IMR-90 (cell line): ENCODE measurements around the gene CBLIF. TPM values are rescaled to one million over a fixed set of nuclear protein-coding genes. Genes with fewer than 3 reads are reported as not detected.

Experiments used
- ATAC-seq: fragments of 200-7000 bp; cut with Tn5 transposase; 2 replicates; pipeline ENCODE4 v1.9.1; 2020; ENCODE audit warnings: low read depth, mild to moderate bottlenecking, moderate library complexity
- BruUV-seq: library from RNA; stranded (reverse); fragments of 400-500 nt; replicated peaks from 2 replicates; lab custom pipeline; 2021; lab: Mats Ljungman, UMichigan
- CTCF ChIA-PET: fragments of 300-600 bp; formaldehyde crosslinking; extraction: SDS; loops from one replicate; lab custom pipeline; 2021; ENCODE audit warnings: antibody characterized with exemption; lab: Yijun Ruan, JAX
- POLR2A ChIA-PET: fragments of 300-600 bp; sonication (Branson Sonifier 250); formaldehyde crosslinking; loops from one replicate; lab custom pipeline; 2022; ENCODE audit warnings: antibody characterized with exemption; ENCODE audit not compliant: unreplicated experiment; lab: Charles Lee
- DNase-seq: peaks from one replicate; pipeline ENCODE4 v3.0.0; 2013
- H2AFZ ChIP-seq: replicated peaks from 2 replicates; pipeline ENCODE3; 2013; ENCODE audit warnings: low read length, mild to moderate bottlenecking; ENCODE audit not compliant: poor library complexity
- H2AK5ac ChIP-seq: 2 replicates; pipeline ENCODE4 v1.6.1; 2013; ENCODE audit warnings: low read depth, low read length, inconsistent platforms
- H2AK9ac ChIP-seq: replicated peaks from 2 replicates; pipeline ENCODE3; 2013; ENCODE audit warnings: mild to moderate bottlenecking, low read depth, low read length, moderate library complexity; ENCODE audit not compliant: poor library complexity
- H2BK120ac ChIP-seq: 2 replicates; pipeline ENCODE4 v1.6.1; 2013; ENCODE audit warnings: low read depth, low read length, inconsistent platforms
- H2BK15ac ChIP-seq: 3 replicates; pipeline ENCODE4 v1.6.1; 2013; ENCODE audit warnings: low read depth, low read length, inconsistent platforms
- H2BK20ac ChIP-seq: 2 replicates; pipeline ENCODE4 v1.6.1; 2013; ENCODE audit warnings: low read depth, mild to moderate bottlenecking, inconsistent platforms, low read length, moderate library complexity
- H2BK5ac ChIP-seq: 2 replicates; pipeline ENCODE4 v1.6.1; 2013; ENCODE audit warnings: mild to moderate bottlenecking, low read depth, low read length, inconsistent platforms; ENCODE audit not compliant: poor library complexity, severe bottlenecking
- H3K14ac ChIP-seq: replicated peaks from 2 replicates; pipeline ENCODE4 v1.6.1; 2013; ENCODE audit warnings: low read depth, low read length, inconsistent platforms
- H3K18ac ChIP-seq: 2 replicates; pipeline ENCODE4 v1.6.1; 2013; ENCODE audit warnings: low read depth, low read length, control low read depth
- H3K23ac ChIP-seq: 2 replicates; pipeline ENCODE4 v1.6.1; 2013; ENCODE audit warnings: low read depth, low read length, inconsistent platforms
- H3K27ac ChIP-seq: 2 replicates; pipeline ENCODE4 v1.5.1; 2013; ENCODE audit warnings: mild to moderate bottlenecking, control low read depth, low read length; ENCODE audit not compliant: insufficient read depth
- H3K27me3 ChIP-seq: 2 replicates; pipeline ENCODE4 v1.6.1; 2013; ENCODE audit warnings: low read length; ENCODE audit not compliant: control insufficient read depth, insufficient read depth
- H3K36me3 ChIP-seq: 2 replicates; pipeline ENCODE4 v1.6.1; 2013; ENCODE audit warnings: low read length, mixed read lengths; ENCODE audit not compliant: control insufficient read depth, insufficient read depth
- H3K4ac ChIP-seq: 2 replicates; pipeline ENCODE4 v1.6.1; 2013; ENCODE audit warnings: low read depth, low read length, inconsistent platforms
- H3K4me1 ChIP-seq: 2 replicates; pipeline ENCODE4 v1.6.1; 2013; ENCODE audit warnings: low read length, mixed read lengths; ENCODE audit not compliant: control insufficient read depth, insufficient read depth
- H3K4me2 ChIP-seq: 2 replicates; pipeline ENCODE4 v1.6.1; 2013; ENCODE audit warnings: low read depth, mild to moderate bottlenecking, control low read depth, low read length, moderate library complexity
- H3K4me3 ChIP-seq: 2 replicates; pipeline ENCODE4 v1.5.1; 2013; ENCODE audit warnings: low read depth, mild to moderate bottlenecking, control low read depth, low read length, moderate library complexity; ENCODE audit not compliant: insufficient read depth
- H3K56ac ChIP-seq: 2 replicates; pipeline ENCODE4 v1.6.1; 2013; ENCODE audit warnings: low read length, inconsistent platforms; ENCODE audit not compliant: insufficient read depth; ENCODE audit errors: extremely low read depth
- H3K79me1 ChIP-seq, 2 experiments: 2 replicates each; pipeline ENCODE4 v1.6.1; 2013; ENCODE audit warnings: low read length in 2 of 2, inconsistent platforms in 1 of 2, low read depth in 1 of 2
- H3K9ac ChIP-seq: 2 replicates; pipeline ENCODE4 v1.6.1; 2013; ENCODE audit warnings: low read depth, low read length, control low read depth
- H3K9me1 ChIP-seq: 2 replicates; pipeline ENCODE4 v1.6.1; 2013; ENCODE audit warnings: low read length, inconsistent platforms; ENCODE audit not compliant: insufficient read depth
- H3K9me3 ChIP-seq: 2 replicates; pipeline ENCODE4 v1.6.1; 2013; ENCODE audit warnings: low read length; ENCODE audit not compliant: control insufficient read depth, insufficient read depth
- H4K20me1 ChIP-seq: 2 replicates; pipeline ENCODE4 v1.6.1; 2013; ENCODE audit warnings: low read length, inconsistent platforms; ENCODE audit not compliant: insufficient read depth
- H4K5ac ChIP-seq: 2 replicates; pipeline ENCODE4 v1.6.1; 2013; ENCODE audit warnings: mild to moderate bottlenecking, low read depth, low read length, control low read depth
- H4K8ac ChIP-seq, 2 experiments: 2 replicates each; pipeline ENCODE4 v1.6.1; 2013; ENCODE audit warnings: low read depth in 2 of 2, low read length in 2 of 2, control low read depth in 1 of 2, inconsistent platforms in 1 of 2
- H4K91ac ChIP-seq: 2 replicates; pipeline ENCODE4 v1.6.1; 2013; ENCODE audit warnings: low read depth, low read length, inconsistent platforms; ENCODE audit not compliant: insufficient read depth
- CHD1 ChIP-seq: IDR thresholded peaks from 2 replicates; pipeline ENCODE4 v1.6.1; 2012; ENCODE audit warnings: low read depth, low read length, improper control_type of control experiment
- MAFK ChIP-seq: IDR thresholded peaks from 2 replicates; pipeline ENCODE4 v1.6.1; 2012; ENCODE audit warnings: low read depth, low read length, improper control_type of control experiment
- NFE2L2 ChIP-seq: fragments of 150-350 bp; IDR thresholded peaks from 2 replicates; pipeline ENCODE4 v1.6.1; 2016; ENCODE audit warnings: low read depth, mild to moderate bottlenecking, low read length
- POLR2A ChIP-seq: IDR thresholded peaks from 2 replicates; pipeline ENCODE4 v1.6.1; 2012; ENCODE audit warnings: mild to moderate bottlenecking, low read depth, low read length
- RAD21 ChIP-seq: IDR thresholded peaks from 2 replicates; pipeline ENCODE4 v1.6.1; 2012; ENCODE audit warnings: low read length, improper control_type of control experiment
- RCOR1 ChIP-seq: IDR thresholded peaks from 2 replicates; pipeline ENCODE4 v1.6.1; 2012; ENCODE audit warnings: mild to moderate bottlenecking, low read length, improper control_type of control experiment; ENCODE audit not compliant: insufficient replicate concordance
- RFX5 ChIP-seq: IDR thresholded peaks from 2 replicates; pipeline ENCODE4 v1.8.0; 2012; ENCODE audit warnings: low read depth, mild to moderate bottlenecking, low read length, moderate library complexity
- dilution Hi-C: fragments of 300-500 bp; cut with HindIII; formaldehyde crosslinking; loops from one replicate; pipeline ENCODE4 v1.14.3; 2018; ENCODE audit warnings: low sequenced_read_pairs; ENCODE audit not compliant: unreplicated experiment
- in situ Hi-C: fragments of 300-500 bp; cut with MboI; formaldehyde crosslinking; loops from 3 replicates; pipeline ENCODE4 v1.14.3; 2019; ENCODE audit warnings: low sequenced_read_pairs, inconsistent platforms, mixed read lengths
- intact Hi-C: fragments of 100-400 bp; cut with micrococcal nuclease; formaldehyde crosslinking; loops from 2 replicates; pipeline ENCODE4 v1.10.0; 2022
- polyA plus RNA-seq, 3 experiments: library from polyadenylated mRNA; depleted of rRNA; stranded (reverse); fragments of >200 nt; gene quantifications; 2 replicates each; pipeline ENCODE4 v1.2.3, GENCODE V29; 2012; ENCODE audit warnings: low replicate concordance in 1 of 3
- total RNA-seq: library from RNA; depleted of rRNA; stranded (reverse); fragments of >200 nt; gene quantifications from 2 replicates; pipeline ENCODE4 v1.2.3, GENCODE V29; 2012
- TF ChIP-seq, protein P1 (sequence below): conservative IDR thresholded peaks from 2 replicates; pipeline ENCODE4 v1.5.1; 2012; ENCODE audit warnings: mild to moderate bottlenecking, low read depth, low read length, improper control_type of control experiment

The CBLIF gene
- total and polyA plus RNA-seq, 2 of the 4 experiments (the other 2 are of a cell fraction): not detected

DNA sequence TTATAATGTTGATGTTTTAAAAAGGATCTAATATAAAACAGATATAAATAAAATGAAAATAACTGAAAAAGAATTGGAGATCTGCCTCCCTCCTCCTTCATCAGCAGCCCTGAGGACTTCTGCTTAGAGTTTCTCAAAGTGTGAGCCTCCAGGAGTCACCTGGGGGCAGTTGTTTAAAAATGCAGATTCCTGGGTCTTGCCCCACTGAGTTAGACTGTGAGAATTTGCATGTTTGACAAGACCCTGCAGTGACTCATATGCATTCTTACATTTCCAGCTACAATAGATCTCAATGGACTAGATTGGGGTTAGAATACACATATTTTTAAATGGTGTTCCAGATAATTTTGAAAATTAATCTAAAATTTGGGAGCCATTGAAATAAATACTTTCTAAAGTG, 32.5 kb upstream of the CBLIF start:
- DNase-seq: no peak
- Histone ChIP-seq H2AK5ac (no peak overlapping the region), H3K18ac (no peak overlapping the region), H3K27me3 (no peaks in the 10 kb centered on the region), H3K9me1 (no peaks in the 10 kb centered on the region), H3K4me2 (no peak overlapping the region), H3K4me3 (no peak overlapping the region), H2BK15ac (no peak overlapping the region), H3K27ac (no peak overlapping the region), H3K56ac (no peak overlapping the region), H4K20me1 (no peaks in the 10 kb centered on the region), H4K8ac (no peak overlapping the region), H3K9ac (no peak overlapping the region), H2BK5ac (no peak overlapping the region), H4K91ac (no peak overlapping the region), H2BK120ac (no peak overlapping the region), H3K4ac (no peak overlapping the region), H2AK9ac (no peak overlapping the region), H2BK20ac (no peak overlapping the region), H3K14ac (no peak overlapping the region), H3K79me1 (no peaks in the 10 kb centered on the region), H4K5ac (no peak overlapping the region), H3K36me3 (no peaks in the 10 kb centered on the region), H2AFZ (no peak overlapping the region), H3K4me1 (no peaks in the 10 kb centered on the region), H3K9me3 (no peaks in the 10 kb centered on the region), H3K23ac (no peak overlapping the region)
- intact Hi-C loops (no loop called here), dilution Hi-C loops (no loop called here), in situ Hi-C loops (no loop called here)
- POLR2A ChIA-PET: no interaction called here
- no TSS peak for BruUV-seq
- ATAC-seq: no peak
- TF ChIP-seq POLR2A (no peak), NFE2L2 (no peak), MAFK (no peak), CHD1 (no peak), RCOR1 (no peak), RAD21 (no peak), RFX5 (no peak)
- TF ChIP-seq, protein P1, sequence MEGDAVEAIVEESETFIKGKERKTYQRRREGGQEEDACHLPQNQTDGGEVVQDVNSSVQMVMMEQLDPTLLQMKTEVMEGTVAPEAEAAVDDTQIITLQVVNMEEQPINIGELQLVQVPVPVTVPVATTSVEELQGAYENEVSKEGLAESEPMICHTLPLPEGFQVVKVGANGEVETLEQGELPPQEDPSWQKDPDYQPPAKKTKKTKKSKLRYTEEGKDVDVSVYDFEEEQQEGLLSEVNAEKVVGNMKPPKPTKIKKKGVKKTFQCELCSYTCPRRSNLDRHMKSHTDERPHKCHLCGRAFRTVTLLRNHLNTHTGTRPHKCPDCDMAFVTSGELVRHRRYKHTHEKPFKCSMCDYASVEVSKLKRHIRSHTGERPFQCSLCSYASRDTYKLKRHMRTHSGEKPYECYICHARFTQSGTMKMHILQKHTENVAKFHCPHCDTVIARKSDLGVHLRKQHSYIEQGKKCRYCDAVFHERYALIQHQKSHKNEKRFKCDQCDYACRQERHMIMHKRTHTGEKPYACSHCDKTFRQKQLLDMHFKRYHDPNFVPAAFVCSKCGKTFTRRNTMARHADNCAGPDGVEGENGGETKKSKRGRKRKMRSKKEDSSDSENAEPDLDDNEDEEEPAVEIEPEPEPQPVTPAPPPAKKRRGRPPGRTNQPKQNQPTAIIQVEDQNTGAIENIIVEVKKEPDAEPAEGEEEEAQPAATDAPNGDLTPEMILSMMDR: no peak
- CTCF ChIA-PET: no interaction called here
